Inflammatory macrophage (primary cell): ENCODE results near the gene CERS3.
"Not testable (repeated sequence)": the region's sequence is repeated elsewhere in the genome, so short reads cannot be mapped to it uniquely, and the experiment has no call there.

Experiments
- DNase-seq, 2 donors: peaks; one replicate each; pipeline ENCODE4 v3.0.0-alpha.2; 2020 to 2022

Gene CERS3

DNA sequence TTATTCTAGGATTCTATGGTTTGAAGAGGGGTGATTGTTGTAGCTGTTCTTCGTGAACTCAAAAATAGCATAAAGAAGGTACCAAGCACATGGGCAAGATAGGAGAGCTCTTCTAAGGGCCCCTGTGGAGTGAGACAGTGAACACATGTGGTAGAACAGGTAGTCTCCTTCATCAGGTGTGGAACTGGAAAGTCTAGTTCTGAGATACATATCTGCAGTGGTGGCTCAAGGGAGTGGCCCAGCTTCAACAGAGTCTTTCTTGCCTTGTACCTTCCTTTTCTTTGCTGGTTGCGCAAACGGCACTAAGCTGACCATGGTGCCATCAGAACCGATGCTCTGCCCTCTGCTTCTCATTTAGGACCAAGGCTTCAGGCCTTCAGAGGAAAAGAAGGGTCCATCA is 65.2 kb downstream of the CERS3 start:
- no peak for DNase-seq

GRCh38 chr15:100461049-100461448 is 67.7 kb downstream of the CERS3 start:
- DNase-seq: no peak

GRCh38 chr15:100457201-100457600 is 71.5 kb downstream of the CERS3 start:
- DNase-seq: no peak

DNA sequence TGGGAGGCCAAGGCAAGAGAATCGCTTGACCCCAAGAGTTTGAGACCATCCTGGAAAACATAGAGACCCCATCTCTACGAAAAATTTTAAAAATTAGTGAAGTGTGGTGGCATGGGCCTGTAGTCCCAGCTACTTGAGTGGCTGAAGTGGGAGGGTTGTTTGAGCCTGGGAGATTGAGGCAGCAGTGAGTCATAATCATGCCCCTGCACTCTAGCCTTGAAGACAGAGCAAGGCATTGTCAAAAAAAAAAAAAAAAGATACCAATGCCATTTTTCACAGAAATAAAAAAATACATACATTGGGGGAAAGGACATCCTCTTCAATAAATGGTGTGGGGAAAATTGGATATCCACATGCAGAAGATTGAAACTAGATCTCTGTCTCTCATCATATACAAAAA is 74.6 kb downstream of the CERS3 start:
- DNase-seq: no peak

DNA sequence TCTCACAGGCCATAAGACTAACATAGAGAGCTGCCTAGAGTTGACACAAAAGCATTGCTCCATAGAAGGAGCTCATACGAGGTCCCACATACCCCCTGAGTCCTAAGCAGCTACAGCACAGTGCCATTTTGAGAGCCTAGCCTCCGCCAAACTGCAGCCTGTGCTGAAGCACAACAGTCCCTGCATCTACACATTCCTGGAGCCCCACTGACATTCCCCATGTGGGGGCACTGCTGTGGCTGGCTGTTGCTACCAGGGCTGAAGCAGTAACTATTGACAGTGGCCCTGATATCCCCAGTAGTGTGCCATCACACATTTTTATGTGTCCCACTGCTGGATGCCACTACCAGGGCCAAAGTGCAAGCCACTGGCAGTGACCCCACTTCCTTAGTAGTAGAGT is 80.3 kb downstream of the CERS3 start:
- DNase-seq: no peak

DNA sequence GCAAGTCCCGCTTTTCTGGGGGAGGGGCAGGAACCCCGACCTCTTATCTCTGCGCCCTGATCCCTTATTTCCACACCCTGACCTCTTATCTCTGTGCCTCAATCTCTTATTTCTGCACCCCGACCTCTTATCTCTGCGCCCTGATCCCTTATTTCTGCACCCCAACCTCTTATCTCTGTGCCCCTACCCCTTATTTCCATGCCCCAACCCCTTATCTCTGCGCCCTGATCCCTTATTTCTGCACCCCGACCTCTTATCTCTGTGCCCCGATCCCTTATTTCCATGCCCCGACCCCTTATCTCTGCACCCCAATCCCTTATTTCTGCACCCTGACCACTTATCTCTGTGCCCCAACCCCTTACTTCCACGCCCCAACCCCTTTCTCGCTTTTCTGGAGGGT is 87.7 kb downstream of the CERS3 start:
- not testable (repeated sequence) for DNase-seq

DNA sequence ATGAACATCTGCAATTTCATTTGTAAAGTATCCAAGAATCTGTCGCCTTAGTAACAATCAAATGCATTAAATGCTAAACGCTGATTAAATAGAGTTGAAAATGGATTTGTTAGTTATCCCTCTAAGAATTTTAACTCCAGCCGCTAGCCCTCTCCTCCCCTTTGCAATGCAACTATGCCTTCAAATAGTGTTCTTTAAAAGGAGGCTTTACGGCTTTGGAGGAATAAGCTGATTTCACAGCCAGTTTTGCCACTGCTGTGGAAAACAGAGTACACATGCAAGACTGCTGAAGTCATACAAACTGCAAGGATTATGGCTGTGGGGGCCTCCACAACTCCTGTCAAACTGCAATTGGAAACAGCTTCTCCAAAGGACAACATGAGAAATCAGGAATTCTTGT is 89.2 kb downstream of the CERS3 start:
- DNase-seq: no peak

DNA sequence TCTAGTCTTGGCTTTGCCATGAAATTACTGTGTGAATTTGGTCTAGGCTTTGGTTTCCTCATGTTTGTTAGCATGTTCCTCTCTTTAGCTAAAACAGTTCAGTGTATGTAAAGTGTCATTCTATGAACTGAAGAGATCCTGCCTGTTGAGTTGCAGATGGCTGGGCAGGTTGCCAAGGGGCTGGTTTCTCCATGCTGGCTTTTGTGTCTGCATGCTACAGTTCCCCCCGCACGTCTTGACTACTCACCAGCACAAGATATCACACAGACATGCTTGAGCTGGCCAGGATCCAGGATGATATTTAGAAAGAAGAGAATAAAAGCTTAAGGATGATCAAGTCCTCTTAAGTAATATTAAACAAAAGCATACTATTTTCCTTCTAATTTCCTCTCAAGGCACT is 90.2 kb downstream of the CERS3 start:
- DNase-seq: peak; percentile 32 to 50

DNA sequence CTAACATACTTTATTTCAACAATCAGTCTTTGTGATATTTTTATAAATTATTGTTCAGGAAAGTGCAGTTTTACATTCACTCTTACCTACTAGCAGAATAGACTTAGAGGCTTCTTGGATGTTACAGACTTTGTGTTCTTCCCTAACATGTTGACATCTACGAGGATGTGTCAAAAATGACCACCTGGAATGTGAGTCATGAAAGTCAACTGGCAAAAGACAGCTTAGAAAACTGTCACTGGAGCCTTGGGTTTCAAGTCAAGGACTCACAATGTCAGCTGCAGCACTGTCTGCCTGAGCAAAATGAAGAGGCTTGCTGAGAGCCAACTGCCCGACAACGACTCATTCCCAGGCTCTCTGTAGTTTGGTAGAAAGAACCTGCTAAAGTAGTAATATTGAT is 91.5 kb downstream of the CERS3 start:
- no peak for DNase-seq

GRCh38 chr15:100434561-100434960 is 94.2 kb downstream of the CERS3 start:
- no peak for DNase-seq

DNA sequence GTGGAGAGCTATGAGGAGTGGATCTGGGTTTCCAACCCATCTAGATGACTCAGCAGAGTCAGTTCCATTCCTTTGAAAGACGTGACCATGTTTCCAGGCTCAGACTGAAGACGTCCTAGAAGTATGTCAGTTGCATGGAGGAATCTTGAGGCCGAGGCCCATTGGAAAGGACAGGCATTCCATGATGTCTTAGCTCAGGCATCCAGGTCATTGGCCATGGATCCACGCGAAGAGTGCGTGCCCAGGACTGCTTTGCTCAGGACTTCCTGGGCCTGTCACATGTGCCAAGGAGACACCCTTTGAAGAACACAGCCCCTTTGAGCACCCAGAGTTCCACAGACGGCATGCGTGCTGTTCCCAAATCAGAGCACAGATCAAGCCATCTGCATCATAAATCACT is 94.7 kb downstream of the CERS3 start:
- no peak for DNase-seq

DNA sequence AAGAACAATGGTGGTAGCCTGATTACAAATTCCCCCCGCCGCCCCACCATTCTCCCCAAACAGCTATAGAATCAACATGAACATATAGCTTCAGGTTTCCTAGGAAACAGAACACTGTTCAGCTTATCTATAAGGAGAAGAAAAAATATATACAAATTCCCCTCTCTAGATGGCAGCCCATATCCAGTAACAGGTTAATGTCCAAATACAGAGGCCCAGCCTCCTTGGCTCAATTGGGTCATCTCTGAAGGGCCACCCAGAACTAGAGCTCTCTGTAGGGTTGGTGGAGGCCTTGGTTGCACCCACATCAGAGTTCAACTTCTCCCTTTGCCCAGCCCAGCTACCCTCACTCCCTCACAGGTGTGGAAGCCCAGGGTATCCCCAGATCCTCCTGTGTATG is 95.4 kb downstream of the CERS3 start:
- peak in 1 of 2 donors; percentile 26 for DNase-seq

DNA sequence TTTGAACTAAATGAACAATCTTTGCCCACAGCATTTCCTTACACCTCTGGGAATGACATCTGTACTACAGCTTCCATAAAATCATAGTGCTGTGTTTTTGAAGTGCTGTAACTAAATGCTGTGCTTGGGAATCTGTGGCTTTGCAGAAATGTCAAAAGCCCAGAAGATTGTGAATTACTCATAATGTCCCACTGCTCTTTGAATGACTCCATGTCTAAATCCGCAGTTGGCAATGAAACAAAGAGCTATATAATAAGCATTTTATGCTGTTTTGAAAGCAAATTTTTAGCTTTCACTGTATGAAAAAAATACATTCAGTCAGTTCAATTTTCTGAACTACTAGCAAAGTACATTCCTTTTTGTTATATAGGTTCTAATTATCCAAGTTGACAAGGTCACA is 98.3 kb downstream of the CERS3 start:
- no peak for DNase-seq

- no peak for DNase-seq
Observed at GRCh38 chr15:100429116-100429728, 99.5 kb downstream of the CERS3 start.

DNA sequence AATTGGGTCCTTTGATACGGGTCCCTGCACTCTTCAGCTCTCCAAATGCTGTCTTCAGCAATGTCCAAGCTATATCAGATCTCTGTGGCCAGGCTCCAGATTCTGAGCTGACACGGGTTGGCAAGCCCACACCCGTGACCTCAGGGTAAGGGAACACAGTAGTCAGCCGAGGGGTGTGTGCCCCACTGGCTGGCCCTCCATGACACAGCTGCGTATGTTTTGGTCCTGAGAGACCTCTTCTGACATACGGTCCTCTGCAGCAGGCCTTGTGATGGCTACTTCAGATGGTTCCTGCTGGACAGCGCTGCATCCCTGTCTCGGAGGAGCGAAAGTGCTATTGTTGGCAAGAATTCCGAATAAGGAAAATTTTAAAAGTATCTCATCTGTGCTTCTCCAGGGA is 101.8 kb downstream of the CERS3 start:
- no peak for DNase-seq

DNA sequence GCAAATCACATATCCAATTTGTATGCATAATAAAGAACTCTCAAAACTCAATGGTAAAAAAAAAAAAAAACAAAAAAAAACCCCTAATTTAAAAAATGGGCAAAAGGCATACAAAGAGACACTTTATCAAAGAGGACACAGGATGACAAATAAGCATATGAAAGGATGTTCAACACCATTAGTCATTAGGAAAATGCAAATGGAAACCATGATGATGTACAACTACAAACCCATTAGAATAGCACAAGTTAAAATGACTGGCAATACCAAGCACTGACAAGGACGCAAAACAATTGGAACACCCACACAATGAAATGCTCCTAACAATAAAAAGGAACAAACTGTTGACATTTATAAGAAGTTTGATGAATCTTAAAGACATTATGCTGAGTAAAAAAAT is 123.6 kb downstream of the CERS3 start:
- no peak for DNase-seq

DNA sequence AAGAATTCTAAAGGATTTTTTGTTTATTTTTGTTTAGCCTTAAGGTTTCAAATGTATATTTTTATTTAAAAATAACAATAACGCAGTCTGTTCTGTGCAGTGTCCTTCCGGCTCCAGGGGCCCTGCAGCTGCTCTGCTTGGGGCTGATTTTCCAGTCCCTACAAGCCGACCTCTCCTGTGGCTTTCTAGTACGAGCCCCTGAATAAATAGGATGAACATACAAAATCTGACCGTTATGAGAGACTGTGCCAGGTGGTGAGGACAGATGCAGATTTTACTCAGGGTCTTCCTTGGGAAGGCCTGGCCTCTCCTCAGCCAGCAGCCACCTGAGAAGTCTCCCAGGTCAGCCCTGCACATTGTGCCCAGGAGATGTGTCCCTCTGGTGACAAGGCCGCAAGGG is 127.8 kb downstream of the CERS3 start:
- DNase-seq: no peak

GRCh38 chr15:100394736-100395440 is 133.9 kb downstream of the CERS3 start:
- DNase-seq: peak; percentile 36 to 68

- DNase-seq: no peak
Observed at GRCh38 chr15:100393008-100393407, 135.7 kb downstream of the CERS3 start.

GRCh38 chr15:100385300-100386050 is 143.3 kb downstream of the CERS3 start:
- peak; percentile 44 to 65 for DNase-seq

DNA sequence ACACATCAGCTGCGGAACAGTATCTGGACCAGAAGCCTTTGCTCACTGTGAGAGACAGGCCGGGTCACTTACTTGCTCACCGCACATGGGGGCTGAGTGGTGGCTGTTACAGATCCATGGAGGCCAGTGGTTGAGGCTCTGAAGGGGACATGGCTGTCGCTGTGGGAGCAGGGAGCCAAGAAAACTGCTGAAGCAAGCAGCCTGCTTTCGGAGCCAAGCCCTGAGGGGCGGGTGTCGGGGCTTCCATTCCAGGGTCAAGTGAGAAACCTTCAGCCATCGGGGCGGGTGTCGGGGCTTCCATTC is 144.7 kb downstream of the CERS3 start:
- no peak for DNase-seq

GRCh38 chr15:100383302-100384107 is 145.2 kb downstream of the CERS3 start:
- peak; percentile 25 to 32 for DNase-seq

GRCh38 chr15:100373942-100374341 is 154.8 kb downstream of the CERS3 start:
- no peak for DNase-seq
